HG03025 (cell line): ENCODE results near the gene TTL.
"Not testable (repeated sequence)": the region's sequence is repeated elsewhere in the genome, so short reads cannot be mapped to it uniquely, and the experiment has no call there.

Experiments
- ATAC-seq: cut with Tn5 transposase; IDR thresholded peaks from one replicate; pipeline ENCODE4 v1.9.1; 2021; ENCODE audit warnings: mild to moderate bottlenecking, moderate library complexity; ENCODE audit not compliant: unreplicated experiment, low FRiP score

TTL gene

GRCh38 chr2:112481528-112482233, at the start of gene TTL:
TSS of gene TTL (plus strand) at chr2:112482156. CDS start at chr2:112482345, 189 bp downstream.
- ATAC-seq: peak; percentile 75

- not testable (repeated sequence) for ATAC-seq
These were observed 49.6 kb upstream of the TTL start for GRCh38 chr2:112432390-112432734.

- peak; percentile 44 for ATAC-seq
These were observed 49.0 kb upstream of the TTL start for GRCh38 chr2:112432735-112433479.

- peak; percentile 95 for ATAC-seq
These were observed 48.5 kb upstream of the TTL start, which contains the start of gene RGPD8 for GRCh38 chr2:112433480-112433879. TSS of gene RGPD8 (minus strand) at chr2:112433645. CDS start at chr2:112433453, 192 bp downstream.

- ATAC-seq: no peak
These were observed 47.8 kb upstream of the TTL start for GRCh38 chr2:112433932-112434730.

- ATAC-seq: not testable (repeated sequence)
These were observed 46.9 kb upstream of the TTL start for GRCh38 chr2:112434890-112435715.

- not testable (repeated sequence) for ATAC-seq
These were observed 46.1 kb upstream of the TTL start for GRCh38 chr2:112435716-112436431.

- not testable (repeated sequence) for ATAC-seq
These were observed 45.0 kb upstream of the TTL start for GRCh38 chr2:112436993-112437392.

GRCh38 chr2:112437405-112437831, 44.5 kb upstream of the TTL start:
- not testable (repeated sequence) for ATAC-seq

- not testable (repeated sequence) for ATAC-seq
These were observed 43.2 kb upstream of the TTL start for GRCh38 chr2:112438603-112439261.

- not testable (repeated sequence) for ATAC-seq
These were observed 37.7 kb upstream of the TTL start for GRCh38 chr2:112444256-112444655.

GRCh38 chr2:112449854-112450253, 32.1 kb upstream of the TTL start:
- no peak for ATAC-seq

- ATAC-seq: no peak
These were observed 30.6 kb upstream of the TTL start for GRCh38 chr2:112451317-112451716.

- no peak for ATAC-seq
These were observed 27.4 kb upstream of the TTL start for GRCh38 chr2:112454586-112454985.

GRCh38 chr2:112459372-112459771, 22.6 kb upstream of the TTL start:
- no peak for ATAC-seq

- no peak for ATAC-seq
These were observed 19.8 kb upstream of the TTL start for GRCh38 chr2:112462178-112462577.

- ATAC-seq: no peak
These were observed 18.7 kb upstream of the TTL start for GRCh38 chr2:112463256-112463655.

- ATAC-seq: no peak
These were observed 16.6 kb upstream of the TTL start for GRCh38 chr2:112465382-112465781.
